ENCODE results near the gene PMS2.
"Not testable (repeated sequence)": the region's sequence is repeated elsewhere in the genome, so short reads cannot be mapped to it uniquely, and the experiment has no call there.

Gene PMS2

GRCh38 chr7:6012355-6013104 lies 3.7 kb upstream of the PMS2 start:
- DNase-seq, result no peak

DNA sequence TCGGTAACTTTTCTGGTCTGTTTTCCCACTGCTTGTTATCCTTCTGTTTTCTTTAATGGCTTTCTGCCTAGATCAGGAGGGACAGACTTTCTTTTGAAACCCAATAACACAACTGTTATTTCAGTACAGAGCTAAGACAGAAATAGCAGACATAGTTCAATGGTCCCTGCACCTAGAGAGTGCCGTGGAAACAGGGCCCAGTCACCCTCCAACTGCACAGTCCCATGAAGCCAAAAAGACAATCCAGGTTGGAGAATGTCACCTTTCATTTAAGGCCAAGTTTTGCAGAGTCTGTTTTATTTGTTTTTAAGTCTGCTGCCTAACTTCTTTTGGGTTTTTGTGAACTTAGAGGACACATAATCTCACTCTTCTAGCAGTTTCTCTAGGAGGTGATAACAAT lies 2.7 kb upstream of the PMS2 start:
- no peak for DNase-seq

DNA sequence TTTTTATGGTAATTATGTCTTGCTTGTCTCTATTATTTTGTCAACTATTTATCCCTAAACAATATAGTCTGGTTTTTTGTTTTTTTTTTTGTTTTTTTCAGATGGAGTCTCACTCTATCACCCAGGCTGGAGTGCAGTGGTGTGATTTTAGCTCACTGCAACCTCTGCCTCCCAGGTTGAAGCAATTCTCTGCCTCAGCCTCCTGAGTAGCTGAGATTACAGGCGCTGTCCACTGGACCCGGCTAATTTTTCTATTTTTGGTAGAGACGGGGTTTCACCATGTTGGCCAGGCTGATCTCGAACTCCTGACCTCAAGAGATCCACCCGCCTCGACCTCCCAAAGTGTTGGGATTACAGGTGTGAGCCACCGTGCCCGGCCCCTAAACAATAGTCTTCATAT lies 1.5 kb upstream of the PMS2 start:
- DNase-seq, result not testable (repeated sequence)

DNA sequence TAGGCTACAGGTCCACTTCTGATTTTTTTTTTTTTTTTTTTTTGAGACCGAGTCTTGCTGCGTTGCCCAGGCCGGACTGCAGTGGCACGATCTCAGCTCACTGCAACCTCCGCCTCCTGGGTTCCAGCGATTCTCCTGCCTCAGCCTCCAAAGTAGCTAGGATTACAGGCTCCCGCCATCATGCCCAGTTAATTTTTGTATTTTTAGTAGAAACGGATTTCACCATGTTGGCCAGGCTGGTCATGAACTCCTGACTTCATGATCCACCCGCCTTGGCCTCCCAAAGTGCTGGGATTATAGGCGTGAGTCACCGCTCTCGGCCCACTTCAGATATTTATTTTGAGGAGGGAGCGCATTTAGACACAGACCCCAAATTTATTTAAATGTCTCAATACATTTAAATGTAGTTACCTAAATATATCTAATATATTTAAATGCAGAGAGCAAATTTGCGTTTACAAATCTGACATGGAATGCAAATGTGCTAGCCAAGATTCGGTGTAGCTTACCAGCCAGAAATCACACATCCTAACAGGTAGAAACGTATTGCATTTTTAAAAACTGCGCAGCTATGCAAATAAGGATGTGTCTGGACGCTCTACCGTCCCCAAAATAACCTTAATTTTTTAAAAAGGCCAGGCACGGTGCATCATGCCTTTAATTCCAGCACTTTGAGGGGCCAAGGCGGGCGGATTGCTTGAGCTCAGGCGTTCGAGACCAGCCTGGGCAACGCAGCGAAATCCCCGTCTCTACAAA lies 836 bp downstream of the PMS2 start:
- DNase-seq, result not testable (repeated sequence)

- no peak for DNase-seq
Observed at GRCh38 chr7:6007386-6007785, 1.5 kb downstream of the PMS2 start.

- DNase-seq, result no peak
Observed at GRCh38 chr7:5997210-5997808, 11.5 kb downstream of the PMS2 start.

DNA sequence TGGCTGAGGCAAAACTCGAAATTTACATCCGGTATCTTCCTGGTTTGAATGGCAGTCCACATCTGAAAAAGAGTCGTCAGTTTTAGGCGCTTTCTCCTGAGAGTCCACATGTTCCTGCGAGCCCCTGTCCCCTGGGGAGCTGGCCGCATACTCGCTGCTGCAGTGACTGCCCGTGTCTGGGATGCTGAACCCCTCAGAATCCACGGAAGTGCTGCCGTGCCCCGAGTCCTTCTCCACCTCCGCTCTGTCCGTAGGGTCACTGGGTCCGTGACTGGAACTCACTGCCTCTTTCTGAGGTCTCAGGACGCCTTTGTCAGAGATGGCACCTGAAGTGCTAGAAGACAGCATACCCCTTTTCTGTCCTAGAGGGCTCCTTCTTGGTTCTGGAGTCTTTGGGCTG lies 21.8 kb downstream of the PMS2 start:
- DNase-seq, result not testable (repeated sequence)

- not testable (repeated sequence) for DNase-seq
Observed at GRCh38 chr7:5979680-5980314, 29.1 kb downstream of the PMS2 start.

- not testable (repeated sequence) for DNase-seq
Observed at GRCh38 chr7:5973580-5973979, 35.3 kb downstream of the PMS2 start.

GRCh38 chr7:5970347-5970911 lies 38.4 kb downstream of the PMS2 start, which contains the start of gene RSPH10B:
Gene RSPH10B, minus strand, starts transcription at chr7:5970689. Its CDS starts 3,573 bp downstream, at chr7:5967116.
- not testable (repeated sequence) for DNase-seq

DNA sequence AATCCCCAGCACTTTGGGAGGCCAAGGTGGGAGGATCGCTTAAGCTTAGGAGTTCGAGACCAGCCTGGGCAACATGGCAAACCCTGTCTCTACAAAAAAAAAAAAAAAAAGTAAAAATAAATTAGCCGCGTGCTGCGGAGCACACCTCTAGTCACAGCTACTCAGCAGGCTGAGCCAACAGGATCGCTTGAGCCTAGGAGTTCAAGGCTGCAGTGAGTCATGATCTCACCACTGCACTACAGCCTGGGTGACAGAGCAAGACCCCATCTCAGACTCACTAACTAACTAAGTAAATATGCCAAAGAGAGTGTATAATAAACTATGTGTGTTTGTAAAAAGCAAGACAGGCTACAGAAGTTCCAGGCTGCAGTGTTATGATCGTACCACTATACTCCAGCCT lies 45.0 kb downstream of the PMS2 start:
- DNase-seq, result not testable (repeated sequence)

GRCh38 chr7:5963205-5963604 lies 45.6 kb downstream of the PMS2 start:
- DNase-seq, result not testable (repeated sequence)

DNA sequence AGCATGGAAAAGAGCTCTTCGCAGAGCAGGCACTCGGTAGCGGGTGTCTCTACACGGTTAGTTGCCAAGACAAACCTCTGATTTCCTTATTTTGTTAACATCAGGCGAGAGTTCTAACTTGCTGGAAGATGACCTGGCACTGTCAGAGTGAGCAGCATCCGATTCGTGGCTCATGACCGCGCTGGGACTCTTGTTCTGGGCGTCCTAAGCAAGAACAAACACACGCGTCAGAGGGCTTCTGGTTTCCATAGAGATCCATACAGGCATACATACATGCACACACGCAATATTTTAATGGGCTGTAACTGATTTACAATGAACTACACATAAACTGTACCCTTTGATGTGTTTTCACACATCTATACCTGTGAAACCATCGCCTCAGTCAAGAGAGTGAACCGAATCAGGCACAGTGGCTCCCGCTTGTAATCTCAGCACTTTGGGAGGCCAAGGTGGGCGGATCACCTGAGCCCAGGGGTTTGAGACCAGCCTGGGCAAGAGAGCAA lies 73.9 kb downstream of the PMS2 start:
- DNase-seq, result not testable (repeated sequence)

DNA sequence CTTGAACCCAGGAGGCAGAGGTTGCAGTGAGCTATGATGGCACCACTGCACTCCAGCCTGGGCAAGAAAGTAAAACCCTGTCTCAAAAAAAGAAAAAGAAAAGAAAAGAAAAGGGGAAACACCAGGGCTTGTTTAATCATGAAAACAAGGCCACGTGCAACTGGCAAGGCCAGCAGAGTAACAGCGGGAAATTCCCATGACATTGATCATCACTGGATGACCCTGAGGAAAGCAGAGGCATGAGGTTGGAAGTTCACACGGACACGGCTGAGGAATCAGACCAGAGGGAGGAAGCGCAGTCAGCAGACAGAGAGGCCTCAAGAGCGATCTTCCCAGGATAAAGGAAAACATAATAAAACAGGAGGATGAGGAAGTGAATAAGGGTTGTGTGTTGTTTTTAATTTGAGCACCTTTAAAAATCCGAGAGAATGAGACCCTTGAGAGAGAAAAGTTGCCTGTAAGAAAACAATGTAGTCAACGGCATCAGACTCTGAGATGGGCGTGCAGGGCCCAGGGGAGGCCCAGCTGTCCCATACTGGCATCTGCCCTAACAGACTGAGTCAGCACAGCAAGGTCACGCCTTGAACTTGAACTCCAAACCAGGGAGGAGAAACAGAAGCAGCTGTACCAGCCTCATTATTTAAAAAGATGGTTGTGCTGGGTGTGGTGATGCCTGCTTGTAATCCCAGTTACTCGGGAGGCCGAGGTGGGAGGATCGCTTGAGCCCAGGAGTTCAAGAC lies 76.8 kb downstream of the PMS2 start:
- not testable (repeated sequence) for DNase-seq

DNA sequence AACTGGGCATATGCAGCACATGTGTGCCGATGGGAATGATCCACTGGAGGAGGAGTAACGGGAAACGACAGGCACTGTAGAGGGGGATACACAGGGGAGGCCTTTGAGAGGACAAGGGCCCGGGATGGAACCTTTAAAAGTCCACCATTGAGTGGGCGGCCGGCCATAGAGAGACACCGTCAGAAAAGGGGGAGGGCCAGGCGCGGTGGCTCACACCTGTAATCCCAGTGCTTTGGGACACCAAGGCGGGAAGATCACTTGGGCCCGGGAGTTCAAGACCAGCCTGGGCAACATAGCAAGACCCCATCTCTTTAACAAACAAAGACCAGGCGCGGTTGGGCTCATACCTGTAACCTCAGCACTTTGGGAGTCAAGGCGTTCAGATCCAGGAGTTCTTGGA lies 77.6 kb downstream of the PMS2 start:
- DNase-seq, result not testable (repeated sequence)

- DNase-seq, result not testable (repeated sequence)
Observed at GRCh38 chr7:5930290-5930689, 78.6 kb downstream of the PMS2 start.

- DNase-seq, result not testable (repeated sequence)
Observed at GRCh38 chr7:5926263-5926870, 82.5 kb downstream of the PMS2 start.

DNA sequence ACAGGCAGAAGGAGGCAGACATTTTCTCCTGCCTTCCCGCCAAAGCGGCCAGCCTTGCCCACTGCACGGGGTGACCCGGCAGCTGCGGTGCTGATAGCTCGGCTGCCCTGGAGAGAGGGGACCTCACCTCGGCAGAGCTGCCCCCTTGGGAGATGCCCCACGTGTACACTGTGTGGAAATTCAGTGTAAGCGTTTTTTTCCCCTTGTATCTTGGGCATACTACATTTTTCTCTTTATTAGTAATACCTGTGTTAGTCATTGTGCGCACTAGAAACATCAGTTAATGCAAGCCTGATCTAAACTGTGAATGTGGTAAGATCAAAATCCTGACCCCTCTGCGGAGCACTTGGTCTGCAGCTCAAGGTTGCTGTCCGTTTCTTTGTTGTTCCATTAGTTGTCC lies 84.2 kb downstream of the PMS2 start:
- DNase-seq, result not testable (repeated sequence)

- not testable (repeated sequence) for DNase-seq
Observed at GRCh38 chr7:5924180-5924579, 84.7 kb downstream of the PMS2 start.
